Suppressor macrophage treated with lipopolysaccharide for 4 hours (primary cell): ENCODE measurements around the gene FIBCD1.
"Not testable (repeated sequence)": the region's sequence is repeated elsewhere in the genome, so short reads cannot be mapped to it uniquely, and the experiment has no call there.

Experiments
- DNase-seq: peaks from one replicate; pipeline ENCODE4 v3.0.0-alpha.2; 2020

FIBCD1 gene

DNA sequence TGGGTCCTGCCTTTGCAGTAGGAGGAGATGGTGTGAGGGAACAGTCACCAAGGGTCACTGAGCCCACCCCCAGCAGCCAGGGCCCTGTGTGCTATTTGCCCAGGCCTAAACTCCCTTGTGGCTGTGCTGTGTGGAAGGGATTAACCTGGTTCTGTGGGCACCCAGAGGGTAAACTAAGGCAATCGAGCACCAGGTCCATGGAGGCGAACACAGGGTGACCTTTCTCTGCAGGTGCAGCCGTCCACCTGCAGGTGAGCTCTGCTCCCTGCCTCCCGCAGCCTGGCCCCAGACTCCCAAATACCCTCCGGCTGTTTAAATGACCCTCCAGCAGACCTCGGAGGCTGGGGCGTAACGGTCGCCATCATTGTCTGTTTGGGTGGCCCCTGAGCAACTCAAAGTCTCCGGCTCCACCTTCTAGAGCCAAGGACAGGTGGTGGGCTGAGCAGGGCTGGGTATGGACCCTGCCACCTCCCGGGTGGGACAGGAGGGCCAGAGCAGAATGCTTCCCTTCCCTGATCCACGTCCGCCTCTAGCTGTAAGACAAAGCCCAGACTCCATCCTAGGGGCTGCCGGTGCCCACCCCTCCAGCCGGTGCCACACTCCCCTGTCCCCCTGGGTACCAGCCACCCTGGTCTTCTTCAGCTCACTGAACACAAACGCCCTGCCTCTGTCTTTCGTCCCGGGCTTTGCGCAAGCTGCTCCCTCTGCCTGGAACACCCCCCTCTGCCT is 34.1 kb upstream of the FIBCD1 start:
- no peak for DNase-seq

DNA sequence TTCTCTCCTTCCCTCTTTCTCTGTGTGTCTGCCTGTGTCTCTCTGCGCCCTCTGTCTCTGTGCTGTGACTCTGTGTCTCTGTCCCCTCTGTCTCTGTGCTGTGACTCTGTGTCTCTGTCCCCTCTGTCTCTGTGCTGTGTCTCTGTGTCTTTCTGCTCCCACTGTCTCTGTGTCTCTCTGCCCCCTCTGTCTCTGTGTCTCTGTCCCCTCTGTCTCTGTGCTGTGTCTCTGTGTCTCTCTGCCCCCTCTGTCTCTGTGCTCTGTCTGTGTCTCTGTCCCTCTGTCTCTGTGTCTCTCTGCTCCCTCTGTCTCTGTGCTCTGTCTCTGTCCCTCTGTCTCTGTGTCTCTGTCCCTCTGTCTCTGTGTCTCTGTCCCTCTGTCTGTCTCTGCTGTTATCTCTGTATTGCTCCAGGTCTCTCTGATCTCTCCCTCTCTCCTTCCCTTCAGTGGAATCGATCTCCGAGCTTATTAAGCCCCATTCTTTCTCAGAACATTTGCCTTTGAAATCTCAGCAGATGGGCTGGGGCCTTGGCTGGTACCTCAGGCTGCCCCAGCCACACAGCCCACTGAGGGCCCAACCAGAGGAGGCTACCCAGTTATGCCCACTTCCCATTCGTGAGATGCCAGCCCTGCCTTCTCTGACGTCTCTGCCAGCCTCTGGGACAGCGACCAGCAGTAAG is 33.4 kb upstream of the FIBCD1 start:
- no peak for DNase-seq

DNA sequence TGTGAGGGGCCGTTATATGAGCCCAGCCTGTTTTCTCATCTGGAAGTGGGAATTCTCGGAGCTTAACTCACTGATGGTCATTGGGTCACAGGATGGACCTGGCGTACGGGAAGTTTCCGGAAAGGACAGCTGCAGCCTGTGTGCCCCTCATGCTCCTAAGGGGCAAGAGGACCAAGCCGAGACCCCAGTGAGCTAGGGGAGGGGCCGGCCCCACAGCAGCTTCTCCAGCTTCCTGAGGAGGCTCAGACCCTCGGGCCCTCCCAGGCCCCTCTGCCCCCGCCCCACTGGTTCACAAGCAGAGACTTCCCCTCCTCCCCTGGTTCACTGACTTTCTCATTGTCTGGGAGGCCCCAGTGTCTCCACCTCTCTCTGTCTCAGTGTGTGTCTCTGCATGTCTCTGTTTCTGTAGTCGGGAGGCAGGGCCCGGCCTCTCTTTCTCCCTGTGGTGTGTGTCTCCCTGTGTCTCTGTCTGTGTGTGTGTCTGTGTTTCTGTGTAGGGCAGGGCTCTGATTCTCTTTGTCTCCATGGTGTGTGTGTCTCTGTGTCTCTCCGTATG is 32.3 kb upstream of the FIBCD1 start:
- DNase-seq: no peak

DNA sequence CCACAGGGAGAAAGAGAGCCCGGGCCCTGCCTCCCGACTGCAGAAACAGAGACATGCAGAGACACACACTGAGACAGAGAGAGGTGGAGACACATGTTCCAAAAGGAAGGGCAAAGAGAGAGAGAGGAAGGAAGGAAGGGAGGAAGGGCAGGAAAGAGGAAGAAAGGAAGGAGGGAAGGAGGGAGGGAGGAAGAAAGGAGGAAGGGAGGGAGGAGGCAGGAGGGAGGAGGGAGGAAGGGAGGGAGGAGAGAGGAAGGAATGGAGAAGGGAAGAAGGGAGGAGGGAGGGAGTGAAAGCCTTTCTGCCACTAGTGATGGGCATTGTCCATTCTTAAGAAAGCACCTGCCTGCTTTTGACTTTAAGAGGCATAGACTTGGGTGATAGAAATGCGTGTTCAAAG is 31.8 kb upstream of the FIBCD1 start:
- DNase-seq: no peak

DNA sequence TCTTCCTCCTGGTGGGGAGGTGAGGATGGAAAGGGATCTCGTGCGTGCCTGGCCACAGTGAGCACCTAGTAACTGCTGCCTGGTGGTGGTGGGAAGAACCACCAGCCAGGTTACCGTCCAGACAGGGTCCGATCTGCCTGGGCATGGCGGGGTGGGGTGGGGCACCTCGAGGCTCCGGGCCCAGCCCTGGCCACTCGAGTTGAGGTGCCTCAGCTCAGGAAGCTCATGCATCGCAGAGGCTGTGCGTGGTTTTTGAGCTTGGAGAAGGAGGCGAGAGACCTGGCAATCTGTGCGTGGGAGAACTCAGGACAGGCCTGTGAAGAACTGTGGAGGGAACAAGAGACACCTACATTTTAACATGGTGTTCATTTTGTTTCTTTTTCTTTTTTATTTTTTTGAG is 31.0 kb upstream of the FIBCD1 start:
- no peak for DNase-seq

DNA sequence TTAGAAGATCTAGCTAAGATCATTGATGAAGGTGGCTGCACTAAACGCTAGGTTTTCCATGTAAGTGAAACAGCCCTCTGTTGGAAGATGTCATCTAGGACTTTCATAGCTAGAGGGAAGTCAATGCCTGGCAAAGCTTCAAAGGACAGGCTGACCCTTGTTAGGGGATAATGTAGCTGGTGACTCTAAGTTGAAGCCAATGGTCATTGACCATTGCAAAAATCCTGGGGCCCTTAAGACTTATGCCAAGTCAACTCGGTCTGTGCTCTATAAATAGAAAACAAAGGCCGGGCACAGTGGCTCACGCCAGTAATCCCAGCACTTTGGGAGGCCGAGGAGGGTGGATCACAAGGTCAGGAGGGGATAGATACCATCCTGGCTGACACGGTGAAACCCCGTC is 26.6 kb upstream of the FIBCD1 start:
- no peak for DNase-seq

DNA sequence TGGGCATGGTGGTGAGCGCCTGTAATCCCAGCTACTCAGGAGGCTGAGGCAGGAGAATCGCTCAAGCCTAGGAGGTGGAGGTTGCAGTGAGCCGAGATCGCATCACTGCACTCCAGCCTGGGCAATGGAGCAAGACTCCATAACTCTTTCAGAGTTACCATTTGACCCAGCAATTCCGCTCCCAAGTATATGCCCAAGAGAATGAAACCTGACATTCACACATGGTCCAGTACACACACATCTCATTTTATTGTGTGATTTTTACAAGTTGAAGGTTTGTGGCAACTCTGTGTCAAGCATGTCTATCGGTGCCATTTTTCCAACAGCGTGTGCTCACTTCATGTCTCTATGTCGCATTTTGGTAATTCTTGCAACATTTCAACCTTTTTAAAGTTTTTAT is 24.9 kb upstream of the FIBCD1 start:
- DNase-seq: no peak

DNA sequence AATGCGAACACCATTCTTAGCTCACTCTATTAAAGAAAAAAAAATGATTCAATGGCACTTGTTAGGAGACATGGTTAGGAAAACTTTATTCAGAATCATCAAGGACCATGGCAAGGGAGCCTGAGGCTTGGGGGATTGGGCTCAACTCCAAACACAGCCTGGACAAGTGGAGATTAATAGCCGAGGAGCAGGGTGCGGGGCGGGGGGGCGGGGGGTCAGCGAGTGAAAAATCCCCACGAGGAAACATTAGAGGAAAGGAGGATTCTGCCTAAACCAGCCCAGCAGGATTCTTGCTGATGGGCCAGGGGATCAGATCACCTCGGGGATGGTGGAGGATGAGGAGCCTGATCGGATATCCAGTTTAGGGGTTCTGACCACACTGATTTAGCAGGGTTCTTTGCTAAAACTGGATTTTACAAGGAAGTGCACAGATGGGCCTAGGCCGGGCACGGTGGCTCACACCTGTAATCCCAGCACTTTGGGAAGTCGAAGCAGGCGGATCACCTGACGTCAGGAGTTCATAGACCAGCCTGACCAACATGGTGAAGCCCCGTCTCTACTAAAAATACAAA is 24.4 kb upstream of the FIBCD1 start:
- no peak for DNase-seq

DNA sequence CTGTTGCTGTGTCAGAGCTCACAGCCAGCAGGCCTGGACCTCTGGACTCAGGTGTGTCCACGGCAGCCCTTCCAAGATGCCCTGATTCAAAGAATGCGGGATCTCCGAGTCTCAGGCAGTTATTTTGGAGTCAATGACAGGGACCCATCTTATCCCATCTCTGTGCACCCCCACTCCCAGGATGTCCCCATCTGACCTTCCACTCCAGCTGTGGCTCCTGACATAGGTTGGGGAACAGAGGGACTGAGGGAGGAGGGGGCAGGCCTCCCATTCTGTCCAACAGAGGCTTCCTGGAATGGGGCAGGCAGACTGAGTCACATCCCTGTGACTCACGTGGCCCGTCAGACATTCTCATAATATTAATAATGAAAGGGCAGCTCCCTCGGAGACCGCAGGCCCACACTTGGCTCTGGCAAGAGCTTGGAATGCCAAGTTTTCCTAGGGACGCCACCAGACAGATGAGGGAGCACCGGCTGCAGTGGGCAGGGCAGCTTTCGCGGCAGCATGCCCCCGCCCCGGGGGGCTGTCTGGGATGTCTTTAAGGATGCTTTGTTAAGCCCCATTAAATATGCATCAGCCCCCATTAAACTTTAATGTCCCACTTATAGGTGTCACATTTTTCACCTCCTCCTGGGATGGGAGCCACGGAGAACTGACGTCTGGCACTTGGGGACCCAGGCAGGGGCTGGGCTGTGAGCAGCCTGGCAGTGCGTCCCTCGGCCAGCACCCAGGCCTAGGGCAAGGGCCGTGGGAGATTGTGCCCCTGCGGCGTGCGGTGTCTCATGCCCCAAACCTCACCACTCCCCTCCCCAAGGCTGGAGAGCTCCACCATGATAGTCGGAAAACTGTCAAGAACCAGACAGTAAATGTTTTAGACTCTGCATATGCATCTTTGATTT is 23.6 kb upstream of the FIBCD1 start:
- DNase-seq: peak; percentile 13

DNA sequence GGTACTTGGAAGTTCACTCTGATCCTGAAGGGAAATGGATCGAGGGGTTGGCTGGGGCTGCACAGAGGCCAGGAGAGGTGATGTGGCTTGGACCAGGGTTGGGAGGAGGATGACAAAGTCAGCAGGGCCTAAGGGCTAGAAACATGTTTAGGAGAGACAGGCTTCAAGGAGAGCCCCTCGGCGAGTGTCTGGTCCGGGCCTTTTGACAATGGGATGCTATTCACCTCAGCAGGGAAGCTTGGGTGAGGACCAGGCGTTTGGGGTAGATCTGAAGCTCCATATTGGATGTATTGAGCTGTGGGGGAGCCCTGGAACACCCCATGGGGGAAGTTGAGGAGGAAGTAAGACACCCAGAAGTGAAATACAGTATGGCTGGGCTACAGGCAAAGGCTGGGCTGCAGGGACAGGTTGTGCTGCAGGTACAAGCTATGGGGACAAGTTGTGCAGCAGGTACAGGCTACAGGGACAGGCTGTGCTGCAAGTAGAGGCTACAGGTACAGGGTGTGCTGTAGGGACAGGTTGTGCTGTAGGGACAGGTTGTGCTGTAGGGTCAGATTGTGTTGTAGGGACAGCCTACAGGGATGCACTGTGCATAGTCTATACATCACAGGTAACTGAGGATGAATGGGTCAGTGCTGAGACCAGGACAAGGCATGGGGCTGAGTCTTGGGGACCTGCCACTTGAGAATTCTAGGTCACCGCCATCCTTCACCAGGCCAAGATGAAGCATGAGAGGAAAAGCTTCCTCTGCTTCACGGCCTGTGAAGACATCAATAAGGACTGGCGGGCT is 22.7 kb upstream of the FIBCD1 start:
- no peak for DNase-seq

DNA sequence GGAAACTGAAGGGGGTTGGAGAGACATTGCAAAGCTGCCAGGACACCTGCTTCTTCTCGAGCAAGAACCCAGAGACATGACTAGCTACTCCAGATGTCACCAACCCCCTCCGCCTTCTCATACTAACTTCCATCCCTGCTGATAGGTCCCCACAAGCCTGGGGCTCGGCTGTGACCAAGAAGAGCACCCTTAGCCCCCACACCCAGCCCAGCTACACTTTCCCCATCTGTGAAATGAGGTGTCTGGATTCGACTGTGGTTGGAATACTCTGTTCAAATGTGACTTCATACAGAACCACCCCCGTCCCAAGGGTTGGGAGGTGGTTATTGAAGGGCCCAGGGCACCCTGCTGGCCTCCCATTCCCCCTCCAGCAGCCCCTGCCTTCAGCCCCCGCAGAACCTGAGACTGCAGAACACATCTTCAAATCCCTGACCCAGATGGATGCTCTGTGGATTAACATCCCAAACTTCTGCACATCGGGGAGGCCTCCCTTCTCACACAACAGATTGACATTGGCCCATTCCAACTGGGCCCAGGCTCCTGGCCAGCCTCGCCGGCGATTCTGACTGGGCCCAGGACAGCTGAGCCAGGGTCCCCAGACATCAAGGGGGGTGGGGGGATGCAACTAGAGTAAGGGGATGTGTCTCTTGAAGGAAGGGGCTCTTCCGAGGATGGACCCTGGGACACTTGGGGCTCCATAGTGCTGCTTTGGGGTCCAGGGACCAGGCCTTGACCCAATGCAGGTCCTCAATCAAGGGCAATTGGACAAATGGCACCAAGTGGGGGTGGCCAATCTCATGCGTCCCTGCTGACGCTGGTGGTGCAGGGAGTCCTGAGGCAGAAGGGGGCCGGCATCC is 21.7 kb upstream of the FIBCD1 start:
- no peak for DNase-seq

DNA sequence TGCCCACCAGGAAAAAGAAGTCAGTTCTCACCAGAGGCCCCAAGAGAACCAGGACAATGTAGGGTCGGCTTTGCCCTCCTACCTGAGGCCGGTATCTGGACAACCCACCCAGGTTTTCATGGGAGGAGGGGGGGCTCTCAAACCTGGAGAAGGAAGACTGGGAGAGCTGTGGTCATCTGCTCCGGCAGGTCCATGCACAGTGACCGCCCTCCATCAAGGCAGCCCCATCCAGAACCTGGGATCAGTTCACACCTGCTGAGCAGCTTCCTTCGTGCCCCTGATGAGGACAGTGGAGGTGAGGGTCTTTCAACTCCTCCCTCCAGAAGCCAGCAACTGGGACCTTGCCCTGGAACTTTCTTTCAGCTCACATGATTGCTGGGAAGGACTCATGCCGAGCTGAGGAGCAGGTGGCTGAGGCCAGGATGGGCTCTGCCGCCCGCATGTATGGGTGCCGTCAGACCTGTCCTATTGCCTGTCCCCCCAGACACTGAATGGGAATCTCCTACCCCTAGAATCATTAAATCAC is 20.8 kb upstream of the FIBCD1 start:
- DNase-seq: no peak

DNA sequence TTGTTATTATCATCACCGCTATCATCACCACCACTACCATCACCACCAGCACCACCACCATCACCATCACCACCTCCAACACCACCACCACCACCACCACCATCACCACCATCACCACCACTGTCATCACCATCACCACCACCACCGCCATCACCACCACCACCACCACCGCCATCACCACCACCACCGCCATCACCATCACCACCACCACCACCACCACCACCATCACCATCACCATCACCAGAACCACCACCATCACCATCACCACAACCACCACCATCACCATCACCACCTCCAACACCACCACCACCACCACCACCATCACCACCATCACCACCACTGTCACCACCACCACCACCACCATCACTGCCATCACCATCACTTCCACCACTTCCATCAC is 19.5 kb upstream of the FIBCD1 start:
- DNase-seq: not testable (repeated sequence)

DNA sequence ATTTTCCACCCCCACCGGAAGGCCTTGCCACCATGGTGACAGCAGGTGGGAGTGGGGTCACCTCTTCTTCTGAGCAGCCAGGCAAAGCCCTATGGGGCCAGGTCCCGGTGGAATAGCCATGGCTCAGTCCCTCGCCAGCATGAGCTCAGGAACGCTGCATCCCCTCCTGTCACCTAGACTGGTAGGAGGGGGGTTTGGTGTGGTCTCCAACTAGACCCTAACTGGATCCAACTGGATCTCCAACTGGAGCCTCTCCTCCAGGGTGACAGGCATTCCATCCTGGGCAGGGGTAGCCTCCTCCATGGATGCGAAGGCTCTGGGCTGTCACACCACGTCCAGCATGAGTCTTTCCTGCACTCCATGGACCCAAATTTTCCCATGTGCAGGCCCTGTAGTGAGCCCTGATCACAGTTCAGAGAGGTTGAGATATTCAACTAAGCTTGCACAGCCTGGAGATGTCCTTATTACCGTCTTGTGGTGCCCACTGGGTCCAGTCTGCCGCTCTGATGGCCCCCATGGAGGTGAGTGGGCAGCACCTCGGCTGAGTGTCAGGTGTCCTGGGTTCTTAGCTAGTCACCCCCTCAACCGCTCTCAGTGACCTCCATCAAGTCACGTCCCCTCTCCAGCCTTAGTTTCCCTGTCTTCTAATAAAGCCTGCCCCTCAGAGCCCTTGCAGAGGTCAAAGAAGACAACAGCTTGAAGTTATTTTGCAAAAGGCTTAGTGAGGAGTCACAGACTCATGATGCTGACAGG is 18.6 kb upstream of the FIBCD1 start:
- no peak for DNase-seq

DNA sequence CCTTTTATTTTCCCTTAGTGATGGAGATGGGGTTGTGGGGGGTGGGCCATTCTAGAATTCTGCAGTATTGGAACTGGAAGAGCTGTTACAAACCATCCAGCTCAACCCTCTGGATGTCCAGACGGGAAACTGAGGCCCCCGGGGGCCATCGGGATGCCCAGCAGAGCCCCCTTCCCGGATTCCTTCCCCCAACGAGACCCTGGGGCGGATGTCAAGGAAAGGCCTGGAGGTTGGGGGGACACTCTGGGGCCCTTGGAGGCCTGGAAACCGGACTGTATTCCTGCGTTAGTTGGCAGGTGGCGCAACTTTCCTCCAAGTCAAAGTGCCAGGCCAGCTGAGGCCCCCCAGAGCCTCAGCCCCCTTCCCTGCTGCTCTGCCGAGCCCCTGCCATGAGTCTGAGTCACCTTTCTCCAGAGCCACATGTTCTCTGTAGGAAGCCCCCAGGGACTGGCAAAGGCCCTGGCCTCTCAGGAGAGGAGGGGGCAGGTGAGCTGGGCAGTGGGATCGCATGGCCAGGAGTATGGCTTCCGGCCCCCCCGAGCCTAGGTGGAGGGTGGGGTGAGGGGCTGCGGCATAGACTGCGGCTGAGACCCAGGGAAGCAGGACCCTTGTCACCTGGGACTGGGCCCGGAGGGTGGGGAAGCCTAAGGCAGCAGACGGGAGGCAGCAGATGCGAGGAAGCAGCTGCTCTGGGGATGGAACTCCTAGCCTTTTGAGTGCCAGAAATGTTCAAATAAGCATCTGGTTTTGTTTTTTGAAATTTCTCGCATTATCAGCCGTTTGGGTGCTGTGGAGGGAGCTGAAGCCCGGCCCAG is 17.8 kb upstream of the FIBCD1 start:
- no peak for DNase-seq

DNA sequence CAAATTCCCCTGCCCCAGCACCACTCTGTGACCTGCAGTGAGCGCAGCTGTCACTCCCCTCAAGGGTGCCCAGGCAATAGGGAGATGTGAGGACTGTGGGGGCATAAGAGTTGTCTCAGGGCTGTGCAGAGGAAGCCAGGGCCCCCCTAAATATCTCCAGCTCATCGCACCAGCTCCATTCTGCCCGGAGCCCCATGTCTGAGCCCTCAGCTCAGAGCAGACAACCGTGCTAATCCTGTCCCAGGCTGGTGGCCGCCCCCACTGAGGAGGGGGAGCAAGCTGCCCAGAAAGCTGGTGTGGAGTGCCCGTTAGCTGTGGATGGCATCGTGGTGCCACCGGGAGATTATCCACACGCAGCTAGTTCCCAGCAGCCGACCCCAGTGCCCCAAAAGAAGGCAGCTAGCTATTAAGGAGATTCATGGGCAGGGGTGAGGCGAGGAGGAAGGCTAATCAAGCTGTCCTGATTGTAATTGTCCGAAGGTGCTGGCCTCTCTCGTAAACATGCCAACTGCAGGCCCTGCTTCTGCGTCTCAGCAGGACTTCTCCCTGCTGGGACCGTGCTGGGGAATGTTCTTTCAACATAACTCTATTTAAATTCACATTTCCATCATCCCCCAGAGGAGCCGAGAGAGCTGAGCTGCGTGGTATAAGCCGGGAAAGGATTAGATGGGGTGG is 17.0 kb upstream of the FIBCD1 start:
- no peak for DNase-seq

DNA sequence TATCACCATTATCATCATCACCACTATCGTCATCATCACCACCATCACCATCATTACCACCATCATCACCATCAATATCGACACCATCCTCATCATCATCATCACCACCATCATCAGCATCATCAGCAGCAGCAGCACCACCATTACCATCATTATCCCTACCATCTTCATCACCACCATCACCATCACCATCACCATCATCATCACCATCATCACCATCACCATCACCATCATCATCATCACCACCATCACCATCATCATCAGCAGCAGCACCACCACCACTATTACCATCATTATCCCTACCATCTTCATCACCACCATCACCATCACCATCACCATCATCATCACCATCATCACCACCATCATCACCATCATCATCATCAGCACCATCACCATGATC is 15.9 kb upstream of the FIBCD1 start:
- not testable (repeated sequence) for DNase-seq

DNA sequence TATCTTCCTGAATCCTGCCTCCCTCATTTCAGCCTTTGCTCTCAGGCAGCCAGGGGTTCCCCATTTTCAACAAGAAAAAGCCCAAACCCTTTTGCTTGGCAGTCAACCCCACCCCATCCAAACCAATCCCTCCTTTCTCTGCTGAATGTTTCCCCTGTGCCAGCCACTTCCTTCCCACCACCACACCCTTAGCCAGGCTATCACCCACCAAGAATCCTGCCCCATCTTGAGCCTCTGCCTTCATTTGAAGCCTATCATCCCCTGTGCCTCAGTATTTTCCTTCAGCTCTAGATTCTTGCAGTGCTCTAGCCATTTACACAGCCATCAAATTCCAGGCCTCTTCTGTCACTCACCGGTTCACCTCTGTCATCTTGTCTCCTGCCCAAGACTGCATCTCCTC is 15.3 kb upstream of the FIBCD1 start:
- no peak for DNase-seq
